Measurements from ENCODE around the gene GGCT.

DNA sequence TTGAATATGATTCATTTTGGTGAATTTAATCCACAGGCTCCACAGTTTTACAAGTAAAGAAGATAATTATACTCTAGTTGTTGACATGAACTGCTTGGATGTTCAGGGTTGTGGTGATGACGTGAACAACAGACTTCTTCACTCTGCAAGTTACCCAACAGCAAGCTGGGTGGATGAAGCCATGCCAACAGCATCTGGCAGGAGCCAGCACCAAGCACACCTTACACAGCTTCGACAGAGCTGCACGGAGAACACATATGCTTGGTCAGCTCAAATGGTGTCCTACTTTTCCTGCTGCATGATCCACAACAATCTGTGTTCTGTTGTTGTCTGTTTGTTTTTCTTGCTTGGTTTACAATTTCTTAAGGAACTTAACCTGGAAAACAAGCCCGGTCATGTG is 35.8 kb downstream of the GGCT start:
- TF ChIP-seq, protein P1, sequence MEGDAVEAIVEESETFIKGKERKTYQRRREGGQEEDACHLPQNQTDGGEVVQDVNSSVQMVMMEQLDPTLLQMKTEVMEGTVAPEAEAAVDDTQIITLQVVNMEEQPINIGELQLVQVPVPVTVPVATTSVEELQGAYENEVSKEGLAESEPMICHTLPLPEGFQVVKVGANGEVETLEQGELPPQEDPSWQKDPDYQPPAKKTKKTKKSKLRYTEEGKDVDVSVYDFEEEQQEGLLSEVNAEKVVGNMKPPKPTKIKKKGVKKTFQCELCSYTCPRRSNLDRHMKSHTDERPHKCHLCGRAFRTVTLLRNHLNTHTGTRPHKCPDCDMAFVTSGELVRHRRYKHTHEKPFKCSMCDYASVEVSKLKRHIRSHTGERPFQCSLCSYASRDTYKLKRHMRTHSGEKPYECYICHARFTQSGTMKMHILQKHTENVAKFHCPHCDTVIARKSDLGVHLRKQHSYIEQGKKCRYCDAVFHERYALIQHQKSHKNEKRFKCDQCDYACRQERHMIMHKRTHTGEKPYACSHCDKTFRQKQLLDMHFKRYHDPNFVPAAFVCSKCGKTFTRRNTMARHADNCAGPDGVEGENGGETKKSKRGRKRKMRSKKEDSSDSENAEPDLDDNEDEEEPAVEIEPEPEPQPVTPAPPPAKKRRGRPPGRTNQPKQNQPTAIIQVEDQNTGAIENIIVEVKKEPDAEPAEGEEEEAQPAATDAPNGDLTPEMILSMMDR (IDR thresholded peaks at IDR 0.05; ENCODE audit: low read depth, low read length) = no peak
- TF ChIP-seq POLR2A (IDR thresholded peaks at IDR 0.05; ENCODE audit: extremely low read depth, insufficient read length) (no peak), MYC (IDR thresholded peaks at IDR 0.05; ENCODE audit: low read depth, low read length) (no peak)
- TF ChIP-seq, protein P2, sequence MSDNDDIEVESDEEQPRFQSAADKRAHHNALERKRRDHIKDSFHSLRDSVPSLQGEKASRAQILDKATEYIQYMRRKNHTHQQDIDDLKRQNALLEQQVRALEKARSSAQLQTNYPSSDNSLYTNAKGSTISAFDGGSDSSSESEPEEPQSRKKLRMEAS (IDR thresholded peaks at IDR 0.05; ENCODE audit: low read depth, low read length) = no peak
